ENCODE data around the gene LRRC58. TPM values are rescaled to one million over a fixed set of nuclear protein-coding genes. Genes with fewer than 3 reads are reported as not detected.
A peak's percentile ranks its signal among the peaks of the same experiment; 100 is the strongest.

The LRRC58 gene
- total and polyA plus RNA-seq, 2 of the 13 experiments (the other 11 are each of a cell fraction or from before 2014, with no cell fraction given), result 9.7 to 17.3 TPM

DNA sequence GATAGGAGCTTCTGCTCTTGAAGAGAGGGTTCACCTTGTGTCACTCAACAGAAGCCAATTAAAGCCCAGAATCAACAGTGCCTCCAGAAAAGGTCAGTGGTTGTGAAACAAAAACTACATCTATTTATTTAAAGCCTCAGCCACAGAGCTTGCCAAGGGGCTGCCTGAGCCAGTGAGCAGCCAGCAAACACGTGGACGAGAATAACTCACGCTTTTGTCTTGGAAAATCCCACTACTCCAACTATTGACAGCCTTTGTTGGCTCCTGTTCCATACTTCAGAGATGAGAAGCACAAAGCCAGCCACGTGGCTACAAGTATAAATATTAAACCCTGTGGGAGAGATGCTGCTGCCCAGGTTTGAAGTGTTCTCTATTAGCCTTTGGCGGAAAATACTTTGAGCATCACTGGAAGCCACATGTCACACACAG is 74.4 kb downstream of the LRRC58 start (continued):
- TF ChIP-seq, protein P1, sequence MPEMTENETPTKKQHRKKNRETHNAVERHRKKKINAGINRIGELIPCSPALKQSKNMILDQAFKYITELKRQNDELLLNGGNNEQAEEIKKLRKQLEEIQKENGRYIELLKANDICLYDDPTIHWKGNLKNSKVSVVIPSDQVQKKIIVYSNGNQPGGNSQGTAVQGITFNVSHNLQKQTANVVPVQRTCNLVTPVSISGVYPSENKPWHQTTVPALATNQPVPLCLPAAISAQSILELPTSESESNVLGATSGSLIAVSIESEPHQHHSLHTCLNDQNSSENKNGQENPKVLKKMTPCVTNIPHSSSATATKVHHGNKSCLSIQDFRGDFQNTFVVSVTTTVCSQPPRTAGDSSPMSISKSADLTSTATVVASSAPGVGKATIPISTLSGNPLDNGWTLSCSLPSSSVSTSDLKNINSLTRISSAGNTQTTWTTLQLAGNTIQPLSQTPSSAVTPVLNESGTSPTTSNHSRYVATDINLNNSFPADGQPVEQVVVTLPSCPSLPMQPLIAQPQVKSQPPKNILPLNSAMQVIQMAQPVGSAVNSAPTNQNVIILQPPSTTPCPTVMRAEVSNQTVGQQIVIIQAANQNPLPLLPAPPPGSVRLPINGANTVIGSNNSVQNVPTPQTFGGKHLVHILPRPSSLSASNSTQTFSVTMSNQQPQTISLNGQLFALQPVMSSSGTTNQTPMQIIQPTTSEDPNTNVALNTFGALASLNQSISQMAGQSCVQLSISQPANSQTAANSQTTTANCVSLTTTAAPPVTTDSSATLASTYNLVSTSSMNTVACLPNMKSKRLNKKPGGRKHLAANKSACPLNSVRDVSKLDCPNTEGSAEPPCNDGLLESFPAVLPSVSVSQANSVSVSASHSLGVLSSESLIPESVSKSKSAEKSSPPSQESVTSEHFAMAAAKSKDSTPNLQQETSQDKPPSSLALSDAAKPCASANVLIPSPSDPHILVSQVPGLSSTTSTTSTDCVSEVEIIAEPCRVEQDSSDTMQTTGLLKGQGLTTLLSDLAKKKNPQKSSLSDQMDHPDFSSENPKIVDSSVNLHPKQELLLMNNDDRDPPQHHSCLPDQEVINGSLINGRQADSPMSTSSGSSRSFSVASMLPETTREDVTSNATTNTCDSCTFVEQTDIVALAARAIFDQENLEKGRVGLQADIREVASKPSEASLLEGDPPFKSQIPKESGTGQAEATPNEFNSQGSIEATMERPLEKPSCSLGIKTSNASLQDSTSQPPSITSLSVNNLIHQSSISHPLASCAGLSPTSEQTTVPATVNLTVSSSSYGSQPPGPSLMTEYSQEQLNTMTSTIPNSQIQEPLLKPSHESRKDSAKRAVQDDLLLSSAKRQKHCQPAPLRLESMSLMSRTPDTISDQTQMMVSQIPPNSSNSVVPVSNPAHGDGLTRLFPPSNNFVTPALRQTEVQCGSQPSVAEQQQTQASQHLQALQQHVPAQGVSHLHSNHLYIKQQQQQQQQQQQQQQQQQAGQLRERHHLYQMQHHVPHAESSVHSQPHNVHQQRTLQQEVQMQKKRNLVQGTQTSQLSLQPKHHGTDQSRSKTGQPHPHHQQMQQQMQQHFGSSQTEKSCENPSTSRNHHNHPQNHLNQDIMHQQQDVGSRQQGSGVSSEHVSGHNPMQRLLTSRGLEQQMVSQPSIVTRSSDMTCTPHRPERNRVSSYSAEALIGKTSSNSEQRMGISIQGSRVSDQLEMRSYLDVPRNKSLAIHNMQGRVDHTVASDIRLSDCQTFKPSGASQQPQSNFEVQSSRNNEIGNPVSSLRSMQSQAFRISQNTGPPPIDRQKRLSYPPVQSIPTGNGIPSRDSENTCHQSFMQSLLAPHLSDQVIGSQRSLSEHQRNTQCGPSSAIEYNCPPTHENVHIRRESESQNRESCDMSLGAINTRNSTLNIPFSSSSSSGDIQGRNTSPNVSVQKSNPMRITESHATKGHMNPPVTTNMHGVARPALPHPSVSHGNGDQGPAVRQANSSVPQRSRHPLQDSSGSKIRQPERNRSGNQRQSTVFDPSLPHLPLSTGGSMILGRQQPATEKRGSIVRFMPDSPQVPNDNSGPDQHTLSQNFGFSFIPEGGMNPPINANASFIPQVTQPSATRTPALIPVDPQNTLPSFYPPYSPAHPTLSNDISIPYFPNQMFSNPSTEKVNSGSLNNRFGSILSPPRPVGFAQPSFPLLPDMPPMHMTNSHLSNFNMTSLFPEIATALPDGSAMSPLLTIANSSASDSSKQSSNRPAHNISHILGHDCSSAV (CRISPR knock-in tag; IDR thresholded peaks at IDR 0.05; ENCODE audit: borderline replicate concordance), result no peak
- peak; percentile 78 to 79; a peak in 3 of 4 replicates for TF ChIP-seq NR2F1 (CRISPR knock-in tag; IDR thresholded peaks at IDR 0.05)
- no peak for TF ChIP-seq MAF1 (CRISPR knock-in tag; IDR thresholded peaks at IDR 0.05; ENCODE audit: borderline replicate concordance)
- TF ChIP-seq NR2C2 (CRISPR knock-in tag; IDR thresholded peaks at IDR 0.05; ENCODE audit: borderline replicate concordance), result peak; percentile 67; the same call in 1 of the 2 replicates
- no peak for TF ChIP-seq ZNF839 (CRISPR knock-in tag; IDR thresholded peaks at IDR 0.05; ENCODE audit: borderline replicate concordance)
- TF ChIP-seq YY1 (IDR thresholded peaks at IDR 0.05; ENCODE audit: insufficient read depth, insufficient replicate concordance, low read depth, low read length), result no peak
- TF ChIP-seq, protein P2, sequence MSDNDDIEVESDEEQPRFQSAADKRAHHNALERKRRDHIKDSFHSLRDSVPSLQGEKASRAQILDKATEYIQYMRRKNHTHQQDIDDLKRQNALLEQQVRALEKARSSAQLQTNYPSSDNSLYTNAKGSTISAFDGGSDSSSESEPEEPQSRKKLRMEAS (IDR thresholded peaks at IDR 0.05), result peak; percentile 92
- TF ChIP-seq, protein P3, sequence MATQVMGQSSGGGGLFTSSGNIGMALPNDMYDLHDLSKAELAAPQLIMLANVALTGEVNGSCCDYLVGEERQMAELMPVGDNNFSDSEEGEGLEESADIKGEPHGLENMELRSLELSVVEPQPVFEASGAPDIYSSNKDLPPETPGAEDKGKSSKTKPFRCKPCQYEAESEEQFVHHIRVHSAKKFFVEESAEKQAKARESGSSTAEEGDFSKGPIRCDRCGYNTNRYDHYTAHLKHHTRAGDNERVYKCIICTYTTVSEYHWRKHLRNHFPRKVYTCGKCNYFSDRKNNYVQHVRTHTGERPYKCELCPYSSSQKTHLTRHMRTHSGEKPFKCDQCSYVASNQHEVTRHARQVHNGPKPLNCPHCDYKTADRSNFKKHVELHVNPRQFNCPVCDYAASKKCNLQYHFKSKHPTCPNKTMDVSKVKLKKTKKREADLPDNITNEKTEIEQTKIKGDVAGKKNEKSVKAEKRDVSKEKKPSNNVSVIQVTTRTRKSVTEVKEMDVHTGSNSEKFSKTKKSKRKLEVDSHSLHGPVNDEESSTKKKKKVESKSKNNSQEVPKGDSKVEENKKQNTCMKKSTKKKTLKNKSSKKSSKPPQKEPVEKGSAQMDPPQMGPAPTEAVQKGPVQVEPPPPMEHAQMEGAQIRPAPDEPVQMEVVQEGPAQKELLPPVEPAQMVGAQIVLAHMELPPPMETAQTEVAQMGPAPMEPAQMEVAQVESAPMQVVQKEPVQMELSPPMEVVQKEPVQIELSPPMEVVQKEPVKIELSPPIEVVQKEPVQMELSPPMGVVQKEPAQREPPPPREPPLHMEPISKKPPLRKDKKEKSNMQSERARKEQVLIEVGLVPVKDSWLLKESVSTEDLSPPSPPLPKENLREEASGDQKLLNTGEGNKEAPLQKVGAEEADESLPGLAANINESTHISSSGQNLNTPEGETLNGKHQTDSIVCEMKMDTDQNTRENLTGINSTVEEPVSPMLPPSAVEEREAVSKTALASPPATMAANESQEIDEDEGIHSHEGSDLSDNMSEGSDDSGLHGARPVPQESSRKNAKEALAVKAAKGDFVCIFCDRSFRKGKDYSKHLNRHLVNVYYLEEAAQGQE (IDR thresholded peaks at IDR 0.05; ENCODE audit: borderline replicate concordance in 1 of 2, low read depth in 1 of 2, low read length in 2 of 2), result no peak
- peak; percentile 81 for TF ChIP-seq RNF2 (conservative IDR thresholded peaks at IDR 0.05; ENCODE audit: low read depth)
- no peak for TF ChIP-seq RBM39 (IDR thresholded peaks at IDR 0.05; ENCODE audit: low read depth, low read length, poor library complexity, severe bottlenecking)
- TF ChIP-seq JUN (CRISPR knock-in tag; IDR thresholded peaks at IDR 0.05), result no peak
- no peak for TF ChIP-seq SRSF4 (IDR thresholded peaks at IDR 0.05; ENCODE audit: low read depth, low read length, poor library complexity, severe bottlenecking)
- 0 out of 2 replicates have a peak, but pooled peaks have one; percentile 19 for TF ChIP-seq SNAPC2 (CRISPR knock-in tag; IDR thresholded peaks at IDR 0.05)
- TF ChIP-seq ZNF383 (CRISPR knock-in tag; IDR thresholded peaks at IDR 0.05; ENCODE audit: borderline replicate concordance), result no peak
- no peak for TF ChIP-seq HNRNPLL (IDR thresholded peaks at IDR 0.05; ENCODE audit: low read depth, low read length, poor library complexity, severe bottlenecking)
- TF ChIP-seq MXD4 (CRISPR knock-in tag; IDR thresholded peaks at IDR 0.05), result peak; percentile 65; the same call in 1 of the 2 replicates
- TF ChIP-seq MLLT10 (CRISPR knock-in tag; IDR thresholded peaks at IDR 0.05), result no peak

All from HepG2 (cell line).